ENCODE measurements around the gene FAM227B.
"Not testable (repeated sequence)": the region's sequence is repeated elsewhere in the genome, so short reads cannot be mapped to it uniquely, and the experiment has no call there.

FAM227B gene

GRCh38 chr15:49441356-49441755 lies 179.3 kb downstream of the FAM227B start:
- DNase-seq (ENCODE audit: low read depth in 2 of 2), result no peak

- DNase-seq (ENCODE audit: low read depth in 2 of 2), result no peak
Observed at GRCh38 chr15:49439678-49440395, 180.8 kb downstream of the FAM227B start.

- DNase-seq (ENCODE audit: low read depth in 2 of 2), result no peak
Observed at GRCh38 chr15:49438962-49439631, 181.5 kb downstream of the FAM227B start.

- DNase-seq (ENCODE audit: low read depth in 2 of 2), result no peak
Observed at GRCh38 chr15:49436751-49437150, 183.9 kb downstream of the FAM227B start.

- DNase-seq (ENCODE audit: low read depth in 2 of 2), result no peak
Observed at GRCh38 chr15:49435174-49435573, 185.4 kb downstream of the FAM227B start.

- no peak for DNase-seq (ENCODE audit: low read depth in 2 of 2)
Observed at GRCh38 chr15:49430046-49430445, 190.6 kb downstream of the FAM227B start.

GRCh38 chr15:49428409-49429095 lies 192.1 kb downstream of the FAM227B start:
- DNase-seq (ENCODE audit: low read depth in 2 of 2), result no peak

- DNase-seq (ENCODE audit: low read depth in 2 of 2), result no peak
Observed at GRCh38 chr15:49427372-49427771, 193.2 kb downstream of the FAM227B start.

GRCh38 chr15:49424954-49425353 lies 195.7 kb downstream of the FAM227B start:
- DNase-seq (ENCODE audit: low read depth in 2 of 2), result no peak

- DNase-seq (ENCODE audit: low read depth in 2 of 2), result no peak
Observed at GRCh38 chr15:49423901-49424550, 196.6 kb downstream of the FAM227B start.

GRCh38 chr15:49423021-49423420 lies 197.6 kb downstream of the FAM227B start, which contains the start of gene FGF7:
Gene FGF7 (plus strand): TSS chr15:49423242. CDS start chr15:49424298, 1,056 bp downstream.
- peak; percentile 88 to 90 for DNase-seq (ENCODE audit: low read depth in 2 of 2)

- DNase-seq (ENCODE audit: low read depth in 2 of 2), result peak; percentile 48 to 51
Observed at GRCh38 chr15:49421991-49422390, 198.6 kb downstream of the FAM227B start.

GRCh38 chr15:49418811-49419210 lies 201.8 kb downstream of the FAM227B start:
- no peak for DNase-seq (ENCODE audit: low read depth in 2 of 2)

GRCh38 chr15:49415638-49416037 lies 205.0 kb downstream of the FAM227B start:
- peak; percentile 80 to 83 for DNase-seq (ENCODE audit: low read depth in 2 of 2)

GRCh38 chr15:49415149-49415548 lies 205.5 kb downstream of the FAM227B start:
- no peak for DNase-seq (ENCODE audit: low read depth in 2 of 2)

GRCh38 chr15:49412797-49413196 lies 207.8 kb downstream of the FAM227B start:
- no peak for DNase-seq (ENCODE audit: low read depth in 2 of 2)

- DNase-seq (ENCODE audit: low read depth in 2 of 2), result peak; percentile 38 to 44
Observed at GRCh38 chr15:49410641-49411040, 210.0 kb downstream of the FAM227B start.

- DNase-seq (ENCODE audit: low read depth in 2 of 2), result no peak
Observed at GRCh38 chr15:49406352-49407118, 214.1 kb downstream of the FAM227B start.

- DNase-seq (ENCODE audit: low read depth in 2 of 2), result not testable (repeated sequence)
Observed at GRCh38 chr15:49402515-49403296, 217.9 kb downstream of the FAM227B start.

- no peak for DNase-seq (ENCODE audit: low read depth in 2 of 2)
Observed at GRCh38 chr15:49387471-49387870, 233.1 kb downstream of the FAM227B start.

- DNase-seq (ENCODE audit: low read depth in 2 of 2), result peak; percentile 5
Observed at GRCh38 chr15:49383266-49383665, 237.4 kb downstream of the FAM227B start.
